ENCODE data around the gene VMAC.

Gene VMAC

DNA sequence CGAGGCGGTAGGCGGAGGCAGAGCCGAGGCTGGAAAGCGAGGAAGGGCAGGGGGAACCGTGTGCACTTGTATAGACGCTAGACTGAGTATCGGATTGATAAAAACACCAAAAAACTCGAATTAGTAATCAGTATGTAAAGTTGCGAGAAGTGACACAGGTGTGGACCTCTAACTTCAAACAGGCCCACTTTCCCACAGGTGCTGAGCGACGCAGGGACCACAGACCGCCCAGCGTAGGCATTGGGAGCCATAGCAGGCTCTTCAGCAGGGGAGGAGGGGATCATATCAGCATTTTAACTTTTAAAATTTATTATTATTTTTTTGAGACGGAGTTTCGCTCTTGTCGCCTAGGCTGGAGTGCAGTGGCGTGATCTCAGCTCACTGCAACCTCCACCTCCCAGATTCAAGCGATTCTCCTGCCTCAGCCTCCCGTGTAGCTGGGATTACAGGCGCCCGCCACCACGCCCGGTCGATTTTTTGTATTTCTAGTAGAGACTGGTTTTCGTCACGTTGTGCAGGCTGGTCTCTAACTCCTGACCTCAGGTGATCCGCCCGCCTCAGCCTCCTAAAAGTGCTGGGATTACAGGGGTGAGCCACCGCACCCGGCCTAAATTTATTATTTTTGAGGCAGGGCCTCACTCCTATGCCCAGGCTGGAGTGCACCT is 574 bp downstream of the VMAC start:
- DNase-seq (ENCODE audit: low read depth), result no peak

DNA sequence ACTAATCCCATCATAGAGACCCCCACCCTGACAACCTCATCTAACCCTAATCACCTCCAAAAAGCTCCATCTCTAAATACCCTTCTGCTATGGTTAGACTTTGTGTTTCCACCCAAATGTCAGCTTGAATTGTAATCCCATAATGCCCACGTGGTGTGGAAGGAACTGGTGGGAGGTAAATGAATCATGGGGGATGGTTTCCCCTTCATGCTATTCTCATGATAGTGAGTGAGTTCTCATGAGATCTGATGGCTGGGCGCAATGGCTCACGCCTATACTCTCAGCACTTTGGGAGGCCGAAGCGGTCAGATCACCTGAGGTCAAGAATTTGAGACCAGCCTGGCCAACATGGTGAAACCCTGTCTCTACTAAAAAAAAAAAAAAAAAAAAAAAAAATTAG is 2.6 kb downstream of the VMAC start:
- no peak for DNase-seq (ENCODE audit: low read depth)

GRCh38 chr19:5908773-5909442 is 4.2 kb downstream of the VMAC start:
- no peak for DNase-seq (ENCODE audit: low read depth)

DNA sequence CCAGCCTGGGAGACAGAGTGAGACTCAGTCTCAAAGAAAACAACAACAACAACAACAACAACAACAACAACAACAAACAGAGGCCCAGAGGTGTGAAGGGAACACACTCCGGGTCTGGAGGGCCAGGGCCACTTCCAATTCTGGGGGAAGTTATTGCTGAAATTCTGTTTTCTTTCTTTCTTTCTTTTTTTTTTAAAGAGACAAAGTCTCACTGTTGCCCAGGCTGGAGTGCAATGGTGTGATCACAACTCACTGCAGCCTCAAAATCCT is 5.9 kb downstream of the VMAC start:
- DNase-seq (ENCODE audit: low read depth), result no peak

GRCh38 chr19:5911366-5911765 is 6.7 kb downstream of the VMAC start:
- DNase-seq (ENCODE audit: low read depth), result no peak

DNA sequence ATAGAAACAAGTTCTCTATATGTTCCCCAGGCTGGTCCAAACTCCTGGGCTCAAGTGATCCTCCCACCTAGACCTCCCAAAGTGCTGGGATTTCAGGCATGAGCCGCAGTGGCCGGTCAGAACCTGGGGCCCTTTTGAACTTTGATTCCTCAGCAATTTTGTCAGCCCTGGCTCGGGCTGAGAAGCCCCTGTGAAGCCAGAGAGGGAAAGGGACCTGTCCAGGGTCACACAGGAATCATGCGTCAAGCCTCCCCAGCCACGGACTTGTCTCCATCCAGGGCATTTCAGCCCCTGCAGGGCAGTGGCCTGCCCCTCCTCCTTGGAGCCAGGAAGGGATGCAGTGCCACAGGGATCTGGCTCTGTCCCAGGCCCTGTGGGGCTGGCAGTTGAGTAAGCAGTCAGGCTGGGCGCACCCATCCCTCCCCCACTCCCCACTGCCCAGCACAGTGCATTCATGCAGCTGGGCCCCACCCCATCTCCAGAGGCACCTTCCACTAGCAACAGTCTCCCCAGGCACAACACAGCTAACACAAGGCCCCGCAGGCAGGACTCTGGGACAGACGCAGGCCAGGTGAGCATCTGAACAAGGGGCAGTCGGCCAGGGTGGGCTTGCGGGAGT is 9.2 kb downstream of the VMAC start, which contains the start of gene CAPS:
CAPS (plus strand) TSS at position 516 of the 619 bp plus-strand sequence. CDS start 153 bp downstream, outside the sequence.
- no peak for DNase-seq (ENCODE audit: low read depth)

DNA sequence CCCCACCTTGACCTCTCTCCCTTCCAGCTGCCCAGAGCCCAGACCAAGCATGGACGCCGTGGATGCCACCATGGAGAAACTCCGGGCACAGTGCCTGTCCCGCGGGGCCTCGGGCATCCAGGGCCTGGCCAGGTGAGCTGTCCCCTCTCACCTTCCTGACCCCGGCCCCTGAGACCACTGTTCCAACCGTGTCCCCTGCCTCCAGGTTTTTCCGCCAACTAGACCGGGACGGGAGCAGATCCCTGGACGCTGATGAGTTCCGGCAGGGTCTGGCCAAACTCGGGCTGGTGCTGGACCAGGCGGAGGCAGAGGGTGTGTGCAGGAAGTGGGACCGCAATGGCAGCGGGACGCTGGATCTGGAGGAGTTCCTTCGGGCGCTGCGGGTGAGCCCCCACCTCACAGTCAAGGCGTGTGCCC is 9.7 kb downstream of the VMAC start:
- DNase-seq (ENCODE audit: low read depth), result no peak

DNA sequence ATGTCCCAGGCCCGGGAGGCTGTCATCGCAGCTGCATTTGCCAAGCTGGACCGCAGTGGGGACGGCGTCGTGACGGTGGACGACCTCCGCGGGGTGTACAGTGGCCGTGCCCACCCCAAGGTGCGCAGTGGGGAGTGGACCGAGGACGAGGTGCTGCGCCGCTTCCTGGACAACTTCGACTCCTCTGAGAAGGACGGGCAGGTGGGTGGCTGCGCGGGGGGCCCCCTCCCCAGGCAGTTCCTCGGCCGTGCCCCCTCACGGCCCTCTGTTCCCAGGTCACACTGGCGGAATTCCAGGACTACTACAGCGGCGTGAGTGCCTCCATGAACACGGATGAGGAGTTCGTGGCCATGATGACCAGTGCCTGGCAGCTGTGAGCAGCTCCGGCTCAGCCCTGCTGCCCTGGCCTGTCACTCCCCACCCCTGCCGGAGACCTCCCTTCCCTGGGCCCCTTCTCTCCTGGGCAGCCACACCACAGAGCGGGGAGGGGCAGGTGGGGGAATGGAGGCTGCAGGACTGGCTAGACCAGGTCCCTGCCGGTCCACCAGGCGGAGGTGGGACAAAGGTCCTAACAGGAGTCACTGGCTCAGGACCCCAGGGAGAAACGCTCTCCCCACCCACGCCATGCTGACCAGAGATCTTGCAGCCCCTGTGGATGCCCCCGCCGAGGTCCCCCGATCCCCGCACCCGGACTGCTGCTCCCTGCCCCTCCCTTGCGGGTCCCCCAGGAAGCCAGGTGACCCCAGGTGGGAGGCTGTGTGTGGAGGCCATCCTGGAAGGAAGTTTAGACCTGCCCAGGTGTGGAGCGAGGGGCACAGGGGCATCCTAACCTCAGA is 10.5 kb downstream of the VMAC start:
- no peak for DNase-seq (ENCODE audit: low read depth)

DNA sequence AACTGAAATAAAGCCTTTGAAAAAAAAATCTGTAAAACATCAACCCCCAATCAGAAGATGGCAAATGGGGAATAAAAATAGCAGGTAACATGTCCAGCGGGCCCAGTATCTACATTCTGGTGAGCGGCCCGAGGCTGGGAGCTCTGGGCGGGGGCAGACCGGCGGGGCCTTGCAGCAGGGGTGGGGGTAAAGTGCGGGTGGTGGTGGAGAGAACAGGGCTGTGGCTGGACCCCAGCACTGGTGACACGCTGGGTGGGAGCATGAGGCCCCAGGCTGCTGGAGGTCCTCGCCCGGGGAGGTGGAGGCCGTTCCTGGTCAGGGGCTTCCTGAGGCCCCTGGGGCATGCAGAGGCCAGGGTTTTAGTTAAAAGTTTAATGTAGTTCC is 11.1 kb downstream of the VMAC start:
- no peak for DNase-seq (ENCODE audit: low read depth)

DNA sequence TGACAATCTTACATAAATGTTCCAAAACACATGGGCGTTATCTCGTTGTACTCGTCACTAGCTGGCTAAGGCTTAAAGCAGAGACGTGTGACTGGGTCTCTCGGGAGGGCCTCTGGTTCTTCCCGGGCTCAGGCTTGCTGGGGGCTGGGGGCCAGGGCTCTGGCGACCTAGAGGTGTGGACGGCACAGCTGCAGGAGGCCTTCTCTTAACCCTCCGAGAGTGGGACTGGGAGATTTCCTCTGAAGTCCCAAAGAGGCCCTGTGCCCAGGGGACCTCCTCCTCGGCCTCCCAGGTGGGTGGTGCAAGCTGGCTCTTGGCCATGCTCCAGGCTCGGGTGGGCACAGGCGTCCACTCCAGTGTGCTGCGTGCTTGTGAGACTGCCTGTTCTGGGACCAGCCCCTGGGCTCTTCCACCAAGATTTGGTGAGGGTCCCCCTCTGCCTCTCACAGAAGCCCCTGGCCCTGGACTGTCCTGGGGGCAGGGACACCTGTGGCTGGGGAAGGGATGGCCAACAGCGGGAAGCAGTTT is 11.6 kb downstream of the VMAC start:
- DNase-seq (ENCODE audit: low read depth), result no peak

- DNase-seq (ENCODE audit: low read depth), result no peak
Measured at GRCh38 chr19:5917431-5918107, 12.9 kb downstream of the VMAC start.

- DNase-seq (ENCODE audit: low read depth), result no peak
Measured at GRCh38 chr19:5918463-5919079, 13.9 kb downstream of the VMAC start.

- DNase-seq (ENCODE audit: low read depth), result no peak
Measured at GRCh38 chr19:5921516-5922160, 17.0 kb downstream of the VMAC start.

- DNase-seq (ENCODE audit: low read depth), result no peak
Measured at GRCh38 chr19:5922161-5922545, 17.5 kb downstream of the VMAC start.

DNA sequence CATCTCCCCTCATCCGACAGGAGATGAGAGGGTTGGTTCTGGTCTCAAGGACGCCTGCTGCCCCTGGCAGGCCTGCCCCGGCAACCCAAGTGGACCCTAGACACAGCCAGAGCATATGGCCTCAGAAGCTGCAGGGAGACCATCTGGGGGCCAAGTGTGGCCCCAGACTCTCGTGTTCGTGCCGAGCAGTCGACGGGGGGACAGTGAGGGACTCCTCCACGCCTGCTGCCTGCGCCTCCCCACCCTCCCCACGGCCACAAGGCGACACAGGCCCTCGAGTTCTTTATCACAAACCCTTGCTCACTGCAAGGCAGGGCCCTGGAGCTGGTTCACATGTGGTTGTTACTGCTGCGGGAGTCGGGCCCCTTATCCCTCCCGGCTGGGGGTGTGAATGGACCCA is 18.7 kb downstream of the VMAC start:
- DNase-seq (ENCODE audit: low read depth), result no peak

GRCh38 chr19:5925830-5926427 is 21.3 kb downstream of the VMAC start:
- no peak for DNase-seq (ENCODE audit: low read depth)

DNA sequence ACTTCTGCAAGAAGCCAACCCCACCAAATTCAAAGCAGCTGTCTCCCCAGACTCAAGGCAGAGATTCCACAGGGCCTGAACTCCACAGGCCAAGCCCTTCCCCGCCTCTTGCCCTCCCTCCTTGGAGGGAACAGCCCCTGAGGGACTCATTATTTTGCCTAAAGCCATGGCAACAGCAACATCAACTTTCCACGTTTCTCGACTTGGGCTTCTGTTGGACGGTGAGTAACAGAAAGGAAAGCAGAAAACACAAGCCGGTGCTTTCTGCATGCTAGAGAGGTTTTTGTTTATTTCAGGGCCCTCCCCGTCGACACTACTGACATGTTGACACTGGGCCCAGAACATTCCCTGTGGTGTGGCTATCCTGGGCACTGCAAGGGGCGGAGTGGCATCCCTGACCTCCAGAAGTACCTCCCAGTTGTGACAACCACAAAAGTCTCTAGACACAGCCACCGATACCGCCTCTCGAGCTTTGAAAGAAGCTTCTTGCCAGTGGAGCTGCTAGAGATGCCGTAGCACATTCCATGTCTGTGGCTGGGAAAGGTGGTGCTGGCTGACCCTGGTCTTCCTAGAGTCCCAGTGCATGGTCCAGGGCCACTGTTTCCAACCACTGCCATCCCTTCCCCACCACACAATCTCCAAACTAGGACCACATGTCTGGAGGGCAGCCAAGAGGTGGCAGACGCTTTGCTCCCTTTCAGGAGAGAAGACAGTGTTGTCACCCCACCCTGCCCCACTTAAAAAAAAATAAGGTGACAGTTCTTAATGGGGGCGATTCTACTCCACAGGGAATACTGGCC is 22.2 kb downstream of the VMAC start:
- no peak for DNase-seq (ENCODE audit: low read depth)

DNA sequence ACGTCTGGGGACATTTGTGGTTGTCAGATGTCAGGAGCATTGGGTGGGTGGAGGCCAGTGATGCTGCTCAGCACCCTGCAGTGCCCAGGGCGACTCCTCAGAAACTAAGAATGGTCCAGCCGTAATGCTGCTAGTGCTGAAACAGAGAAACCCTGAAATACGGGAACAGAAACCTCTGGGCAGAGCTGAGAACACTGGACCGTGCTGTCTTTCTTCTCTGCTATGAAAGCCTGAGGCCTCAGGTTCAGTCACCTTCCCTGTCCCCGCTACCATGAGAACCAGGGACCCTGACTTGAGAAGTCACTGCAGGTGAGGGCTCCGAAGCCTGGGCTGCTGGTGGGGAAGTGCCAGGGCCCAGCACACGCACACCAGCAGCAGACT is 22.8 kb downstream of the VMAC start:
- DNase-seq (ENCODE audit: low read depth), result no peak

DNA sequence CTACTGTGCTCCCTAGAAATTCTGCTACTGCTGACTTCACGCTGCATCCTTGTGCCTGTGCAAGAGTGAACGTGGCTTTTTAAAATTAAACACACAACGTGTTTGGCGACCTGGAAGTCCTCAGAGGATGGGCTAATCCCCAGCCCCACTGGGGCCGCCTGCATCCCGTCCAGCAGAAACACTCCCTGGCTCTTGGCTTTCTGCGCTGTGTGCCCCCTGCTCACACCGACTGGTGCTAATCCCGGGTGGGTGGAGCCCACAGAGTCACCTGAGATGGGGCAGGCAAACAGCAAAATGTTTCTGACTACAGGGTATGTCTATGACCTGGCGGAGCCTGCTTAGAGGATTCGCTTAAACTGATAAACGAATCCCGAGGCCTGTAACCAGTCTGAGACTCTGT is 24.5 kb downstream of the VMAC start:
- DNase-seq (ENCODE audit: low read depth), result no peak

DNA sequence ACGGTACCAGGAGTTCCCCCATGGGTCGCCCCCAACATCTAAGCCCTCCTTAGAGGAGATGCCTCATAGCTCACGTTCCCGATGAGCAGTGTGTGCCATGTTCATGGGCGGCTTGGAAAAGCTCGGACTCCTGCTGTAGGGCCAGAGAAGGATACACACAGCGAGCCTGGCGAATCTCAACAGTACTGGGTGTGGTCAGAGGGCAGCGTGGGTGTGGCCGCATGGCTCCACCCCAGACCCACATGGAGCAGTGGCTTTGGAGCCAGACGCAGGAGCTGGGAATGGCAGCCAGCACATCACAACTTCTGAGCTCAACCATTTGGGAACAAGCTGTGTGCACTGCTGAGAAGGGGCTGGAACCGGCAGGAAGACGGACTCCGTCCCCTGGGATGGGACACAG is 25.0 kb downstream of the VMAC start:
- no peak for DNase-seq (ENCODE audit: low read depth)
